ENCODE measurements around the gene SMOC2. TPM values are rescaled to one million over a fixed set of nuclear protein-coding genes. Genes with fewer than 3 reads are reported as not detected.

Gene SMOC2
- total RNA-seq, 1 experiment from 2014 or later, result 2.1 TPM

GRCh38 chr6:168666699-168667427, 225.9 kb downstream of the SMOC2 start:
- Histone ChIP-seq H3K18ac (ENCODE audit: insufficient read length, low read depth, low read length) (no peak overlapping the region), H4K91ac (ENCODE audit: insufficient read length, low read depth, low read length) (no peak overlapping the region), H4K5ac (ENCODE audit: insufficient read length, low read depth, low read length) (no peak overlapping the region), H3T11ph (ENCODE audit: low read length) (no peak overlapping the region), H2BK15ac (ENCODE audit: low read depth, low read length) (no peak overlapping the region), H3K56ac (ENCODE audit: insufficient read length, low read depth, low read length) (no peak overlapping the region), H2BK20ac (ENCODE audit: low read depth, low read length, poor library complexity, severe bottlenecking) (no peak overlapping the region), H2BK5ac (ENCODE audit: insufficient read length, low read length) (no peak overlapping the region), H2AFZ (ENCODE audit: low read length) (no peak overlapping the region), H3K23me2 (ENCODE audit: insufficient read length, low read depth, low read length, poor library complexity, severe bottlenecking) (no peaks in the 10 kb centered on the region), H2AK5ac (ENCODE audit: insufficient read length, low read length) (no peak overlapping the region), H2BK120ac (ENCODE audit: low read depth, low read length, poor library complexity, severe bottlenecking) (no peak overlapping the region), H3K27ac (ENCODE audit: insufficient read length, low read depth, low read length) (no peak overlapping the region), H3K9ac (ENCODE audit: extremely low read depth, insufficient read length, low read length) (no peak overlapping the region), H4K8ac (replicated peaks; ENCODE audit: insufficient read length, low read depth, low read length) (no peak overlapping the region), H3K79me1 (ENCODE audit: insufficient read depth, low read depth, low read length, poor library complexity, severe bottlenecking) (no peaks in the 10 kb centered on the region), H3K27me3 (ENCODE audit: insufficient read depth, low read length) (no peaks in the 10 kb centered on the region), H3K4me1 (ENCODE audit: insufficient read depth, low read length) (no peaks in the 10 kb centered on the region; the same call in 1 of the 2 replicates), H2BK12ac (ENCODE audit: insufficient read length, low read depth, low read length) (no peak overlapping the region), H3K4ac (ENCODE audit: low read depth, low read length) (no peak overlapping the region), H3K14ac (ENCODE audit: insufficient read depth, low read length) (no peak overlapping the region), H4K20me1 (ENCODE audit: control insufficient read depth, insufficient read depth, insufficient read length) (no peaks in the 10 kb centered on the region), H3K23ac (ENCODE audit: insufficient read length, low read depth, low read length) (no peak overlapping the region), H3K9me3 (ENCODE audit: control insufficient read depth, low read depth, low read length) (no peaks in the 10 kb centered on the region), H3K4me2 (ENCODE audit: insufficient read depth, insufficient read length, low read length) (no peak overlapping the region), H3K79me2 (ENCODE audit: insufficient read depth, low read length) (no peaks in the 10 kb centered on the region)
- Mint-ChIP-seq H3K27ac (no peak overlapping the region; a peak in 2 of 7 replicates), H3K9me3 (peaks cover 4% of the 10 kb centered on the region in 2 experiments; a peak in 3 of 5 replicates), H3K4me1 (peaks cover 23 to 31% of the 10 kb centered on the region in 2 experiments), H3K36me3 (ENCODE audit: insufficient read depth in 1 of 3, low read depth in 3 of 3) (peaks cover 0 to 4% (median 3%) of the 10 kb centered on the region in 3 experiments; a peak in 2 of 7 replicates), H3K4me3 (no peak overlapping the region), H3K27me3 (ENCODE audit: low read depth) (no peaks in the 10 kb centered on the region; the same call in none of the 2 replicates)
- TF ChIP-seq CTCF (conservative IDR thresholded peaks at IDR 0.05), result no peak
- no CpG with 5 or more reads among the region's 18 CpGs for WGBS (ENCODE audit: extremely low coverage, insufficient read length, low lambda C conversion rate)
- DNase-seq, result no peak
